GM12874 (cell line): ENCODE data around the gene ALG8.

ENCODE experiments used
- CTCF ChIP-seq: IDR thresholded peaks from 2 replicates; pipeline ENCODE4 v1.5.1; 2011; ENCODE audit warnings: low read depth, mild to moderate bottlenecking, control low read depth, low read length, moderate library complexity; ENCODE audit not compliant: insufficient read depth

The ALG8 gene

GRCh38 chr11:78177216-78177615 lies 37.8 kb upstream of the ALG8 start:
- TF ChIP-seq CTCF: no peak

GRCh38 chr11:78176605-78177141 lies 37.2 kb upstream of the ALG8 start:
- TF ChIP-seq CTCF: no peak

- no peak for TF ChIP-seq CTCF
These were observed 32.5 kb upstream of the ALG8 start for GRCh38 chr11:78171951-78172350.

- TF ChIP-seq CTCF: no peak
These were observed 31.6 kb upstream of the ALG8 start for GRCh38 chr11:78170874-78171549.

GRCh38 chr11:78170413-78170812 lies 31.0 kb upstream of the ALG8 start:
- TF ChIP-seq CTCF: no peak

GRCh38 chr11:78168539-78169477 lies 29.4 kb upstream of the ALG8 start:
- no peak for TF ChIP-seq CTCF

- no peak for TF ChIP-seq CTCF
These were observed 27.5 kb upstream of the ALG8 start for GRCh38 chr11:78166855-78167469.
